HCT116 (cell line): Measurements from ENCODE around the gene USP15. TPM values are rescaled to one million over a fixed set of nuclear protein-coding genes. Genes with fewer than 3 reads are reported as not detected.

ENCODE experiments used
- ATAC-seq: fragments of 200-7000 bp; cut with Tn5 transposase; 2 replicates; pipeline ENCODE4 v1.9.1; 2020; ENCODE audit warnings: mild to moderate bottlenecking, moderate library complexity
- BruUV-seq: library from RNA; stranded (reverse); fragments of 400-500 nt; replicated peaks from 2 replicates; lab custom pipeline; 2021; lab: Mats Ljungman, UMichigan
- CTCF ChIA-PET: fragments of 300-600 bp; sonication (Branson Sonifier 250); formaldehyde crosslinking; loops from one replicate; lab custom pipeline; 2021; ENCODE audit warnings: antibody characterized with exemption; lab: Charles Lee
- POLR2A ChIA-PET: fragments of 300-600, 350-600 bp; sonication (Branson Sonifier 250); formaldehyde crosslinking; loops from one replicate; lab custom pipeline; 2021; ENCODE audit warnings: antibody characterized with exemption; lab: Charles Lee
- RAD21 ChIA-PET, 2 experiments: fragments of 300-600 bp; sonication (Branson Sonifier 250); formaldehyde crosslinking; loops; one replicate each; lab custom pipeline; 2023; ENCODE audit warnings: low total read pairs in 2 of 2; ENCODE audit not compliant: uncharacterized antibody in 2 of 2, unreplicated experiment in 2 of 2, low non-redundant PET in 1 of 2; lab: Charles Lee
- DNase-seq: peaks from one replicate; pipeline ENCODE4 v3.0.0-alpha.2; 2010; ENCODE audit warnings: low read depth, low spot score
- H2AFZ ChIP-seq: fragments of 200-600 bp; shearing (Covaris generic), sonication (generic); 2 replicates; pipeline ENCODE4 v1.6.1; 2017; ENCODE audit warnings: low read depth, mixed run types, mixed read lengths, antibody characterized with exemption, low read length; ENCODE audit not compliant: poor library complexity, severe bottlenecking
- H3K27ac ChIP-seq: 2 replicates; pipeline ENCODE4 v1.5.1; 2012; ENCODE audit warnings: low read depth, low read length
- H3K27me3 ChIP-seq: fragments of 200-600 bp; sonication (generic); 2 replicates; pipeline ENCODE4 v1.6.1; 2016; ENCODE audit warnings: mixed run types, low read length, mixed read lengths; ENCODE audit not compliant: insufficient read depth
- H3K36me3 ChIP-seq, 2 experiments: fragments of 200-500 bp in 1 of 2; fragments of 200-600 bp in 1 of 2; sonication (Bioruptor generic) in 1 of 2; sonication (generic) in 1 of 2; 2 replicates each; pipeline versions ENCODE4 v1.5.1 to v1.6.1; 2014 to 2016; ENCODE audit warnings: low read length in 2 of 2, inconsistent platforms in 1 of 2, mixed read lengths in 1 of 2, mixed run types in 1 of 2; ENCODE audit not compliant: insufficient read depth in 2 of 2, control insufficient read depth in 1 of 2
- H3K4me1 ChIP-seq, 2 experiments: fragments of 200-600 bp in 1 of 2; sonication (generic) in 1 of 2; 2 replicates each; pipeline versions ENCODE4 v1.5.1 to v1.6.1; 2012 to 2017; ENCODE audit warnings: low read length in 2 of 2, inconsistent platforms in 1 of 2, mild to moderate bottlenecking in 1 of 2, mixed read lengths in 1 of 2, mixed run types in 1 of 2, moderate library complexity in 1 of 2; ENCODE audit not compliant: insufficient read depth in 2 of 2, control insufficient read depth in 1 of 2
- H3K4me2 ChIP-seq: fragments of 200-600 bp; sonication (generic); 2 replicates; pipeline ENCODE4 v1.6.1; 2017; ENCODE audit warnings: mixed run types, low read length, mixed read lengths
- H3K4me3 ChIP-seq, 2 experiments: fragments of 200-600 bp in 1 of 2; sonication (generic) in 1 of 2; replicated peaks in 1 of 2; 2 replicates each; pipeline ENCODE4 v1.5.1; 2011 to 2016; ENCODE audit warnings: low read length in 2 of 2, control low read depth in 1 of 2, low read depth in 1 of 2, mild to moderate bottlenecking in 1 of 2, mixed read lengths in 1 of 2, mixed run types in 1 of 2
- H3K79me2 ChIP-seq: fragments of 200-600 bp; sonication (generic); 2 replicates; pipeline ENCODE4 v1.6.1; 2017; ENCODE audit warnings: mild to moderate bottlenecking, mixed run types, low read length, moderate library complexity, mixed read lengths; ENCODE audit not compliant: insufficient read depth
- H3K9ac ChIP-seq: fragments of 200-600 bp; sonication (generic); 2 replicates; pipeline ENCODE4 v1.6.1; 2016; ENCODE audit warnings: low read length, mixed read lengths
- H3K9me2 ChIP-seq: fragments of 200-600 bp; sonication (generic), shearing (Covaris generic); 2 replicates; pipeline ENCODE4 v1.6.1; 2017; ENCODE audit warnings: mixed run types, mild to moderate bottlenecking, moderate library complexity; ENCODE audit not compliant: insufficient read depth
- H3K9me3 ChIP-seq, 2 experiments: fragments of 200-500 bp in 1 of 2; fragments of 200-600 bp in 1 of 2; sonication (Bioruptor generic) in 1 of 2; sonication (generic) in 1 of 2; 2 replicates each; pipeline ENCODE4 v1.6.1; 2014 to 2017; ENCODE audit warnings: low read length in 2 of 2, mixed read lengths in 2 of 2, inconsistent platforms in 1 of 2, low read depth in 1 of 2, mild to moderate bottlenecking in 1 of 2, mixed run types in 1 of 2, moderate library complexity in 1 of 2; ENCODE audit not compliant: control insufficient read depth in 1 of 2, insufficient read depth in 1 of 2
- H4K20me1 ChIP-seq: fragments of 200-600 bp; sonication (generic), shearing (Covaris generic); 2 replicates; pipeline ENCODE4 v1.6.1; 2017; ENCODE audit warnings: mixed run types, mild to moderate bottlenecking, moderate library complexity; ENCODE audit not compliant: insufficient read depth
- CEBPB ChIP-seq: IDR thresholded peaks from 2 replicates; pipeline ENCODE4 v1.6.1; 2012; ENCODE audit warnings: low read depth
- CTCF ChIP-seq, 3 experiments: fragments of 200-600 bp in 1 of 3; sonication (generic) in 1 of 3; IDR thresholded peaks in 2 of 3; conservative IDR thresholded peaks in 1 of 3; 2 replicates each; pipeline ENCODE4 v1.5.1; 2012 to 2017; ENCODE audit warnings: low read depth in 2 of 3, low read length in 2 of 3, antibody characterized with exemption in 1 of 3, borderline replicate concordance in 1 of 3, control low read depth in 1 of 3, mild to moderate bottlenecking in 1 of 3, mixed read lengths in 1 of 3, mixed run types in 1 of 3, moderate library complexity in 1 of 3; ENCODE audit not compliant: insufficient read depth in 1 of 3
- EGR1 ChIP-seq: IDR thresholded peaks from 2 replicates; pipeline ENCODE4 v1.6.1; 2012; ENCODE audit warnings: low read depth
- EZH2 ChIP-seq: fragments of 200-600 bp; sonication (generic); IDR thresholded peaks from 2 replicates; pipeline ENCODE4 v1.6.1; 2017; ENCODE audit warnings: antibody characterized with exemption, mixed run types
- MAX ChIP-seq: IDR thresholded peaks from 2 replicates; pipeline ENCODE4 v1.6.1; 2012
- POLR2AphosphoS5 ChIP-seq: IDR thresholded peaks from 2 replicates; pipeline ENCODE4 v1.6.1; 2011; ENCODE audit warnings: mild to moderate bottlenecking, low read depth, low read length, moderate library complexity
- SP1 ChIP-seq: IDR thresholded peaks from 2 replicates; pipeline ENCODE4 v1.6.1; 2012; ENCODE audit warnings: low read depth
- SRF ChIP-seq: IDR thresholded peaks from 2 replicates; pipeline ENCODE4 v1.6.1; 2012; ENCODE audit warnings: low read depth
- TCF7L2 ChIP-seq: IDR thresholded peaks from 2 replicates; pipeline ENCODE4 v1.7.0; 2011; ENCODE audit warnings: borderline replicate concordance, inconsistent platforms; ENCODE audit not compliant: insufficient read depth, insufficient read length; ENCODE audit errors: extremely low read depth
- ZBTB33 ChIP-seq: IDR thresholded peaks from 2 replicates; pipeline ENCODE4 v1.6.1; 2011; ENCODE audit warnings: mild to moderate bottlenecking, low read length, moderate library complexity; ENCODE audit not compliant: insufficient replicate concordance; ENCODE audit errors: extremely low read depth
- ZNF274 ChIP-seq: fragments of 200-500 bp; sonication (Bioruptor generic); IDR thresholded peaks from 2 replicates; pipeline ENCODE4 v1.6.1; 2014; ENCODE audit warnings: mild to moderate bottlenecking, low read depth, low read length, inconsistent platforms
- intact Hi-C: fragments of 100-400 bp; cut with micrococcal nuclease; formaldehyde crosslinking; loops from 2 replicates; pipeline ENCODE4 v1.10.0; 2022
- total RNA-seq: library from RNA; stranded (reverse); gene quantifications from one replicate; pipeline ENCODE4 v1.2.1, GENCODE V29; 2021; ENCODE audit not compliant: unreplicated experiment

Gene USP15
- total RNA-seq, 1 experiment from 2014 or later: 49.5 TPM

- H3K79me2 ChIP-seq: peaks cover 6% of the 10 kb centered on the region
- ChIA-PET RAD21 (no interaction called here), CTCF (no interaction called here)
- H3K27ac ChIP-seq: no peak overlapping the region
- no peak for TF ChIP-seq POLR2AphosphoS5
- TF ChIP-seq SRF: no peak
- no peak for TF ChIP-seq CTCF (IDR thresholded peaks at IDR 0.05 in 2 of 3, conservative IDR thresholded peaks at IDR 0.05 in 1 of 3; ENCODE audit: borderline replicate concordance in 1 of 3, insufficient read depth in 1 of 3, low read depth in 2 of 3, low read length in 2 of 3)
- TF ChIP-seq CEBPB: no peak
- TF ChIP-seq MAX: no peak
- TF ChIP-seq, all 23 proteins: peak for 0
- Histone ChIP-seq H4K20me1 (0 out of 2 replicates have a peak, but pooled peaks cover 8% of the 10 kb centered on the region), H3K4me1 (no peaks in the 10 kb centered on the region), H3K27me3 (no peaks in the 10 kb centered on the region), H3K9me3 (no peaks in the 10 kb centered on the region), H3K9ac (no peak overlapping the region), H2AFZ (no peak overlapping the region), H3K4me2 (no peak overlapping the region), H3K36me3 (peaks cover 5% of the 10 kb centered on the region in 2 experiments; a peak in 1 of 4 replicates), H3K9me2 (no peaks in the 10 kb centered on the region), H3K4me3 (no peak overlapping the region)
- intact Hi-C loops: no loop called here
- no TSS peak for BruUV-seq
- DNase-seq (no peak), ATAC-seq (no peak)
- POLR2A ChIA-PET: no interaction called here
Measured at GRCh38 chr12:62323386-62323785, 63.2 kb downstream of the USP15 start.

GRCh38 chr12:62328296-62328921, 68.2 kb downstream of the USP15 start:
- DNase-seq: no peak
- ATAC-seq: no peak
- peaks cover 2 to 5% of the 10 kb centered on the region in 2 experiments; a peak in 1 of 4 replicates for H3K36me3 ChIP-seq
- TF ChIP-seq EZH2 (no peak), ZNF274 (no peak), SP1 (no peak), ZBTB33 (no peak), EGR1 (no peak), CTCF (IDR thresholded peaks at IDR 0.05 in 2 of 3, conservative IDR thresholded peaks at IDR 0.05 in 1 of 3; ENCODE audit: borderline replicate concordance in 1 of 3, insufficient read depth in 1 of 3, low read depth in 2 of 3, low read length in 2 of 3) (no peak), SRF (no peak), TCF7L2 (no peak), MAX (no peak)

More at GRCh38 chr12:62328296-62328921, 68.2 kb downstream of the USP15 start:
- Histone ChIP-seq H3K27me3 (no peaks in the 10 kb centered on the region), H3K9me2 (no peaks in the 10 kb centered on the region), H4K20me1 (0 out of 2 replicates have a peak, but pooled peaks cover 8% of the 10 kb centered on the region), H3K4me3 (no peak overlapping the region), H3K4me2 (no peak overlapping the region), H3K9ac (no peak overlapping the region), H3K27ac (no peak overlapping the region), H3K9me3 (no peaks in the 10 kb centered on the region), H3K4me1 (no peaks in the 10 kb centered on the region), H2AFZ (no peak overlapping the region), H3K79me2 (peaks cover 3% of the 10 kb centered on the region; the same call in 1 of the 2 replicates)
- RAD21 ChIA-PET: no interaction called here
- no TSS peak for BruUV-seq
- CTCF ChIA-PET: no interaction called here
- POLR2A ChIA-PET: no interaction called here
- intact Hi-C loops: no loop called here
